Measurements from ENCODE around the gene BEND7.

The BEND7 gene

DNA sequence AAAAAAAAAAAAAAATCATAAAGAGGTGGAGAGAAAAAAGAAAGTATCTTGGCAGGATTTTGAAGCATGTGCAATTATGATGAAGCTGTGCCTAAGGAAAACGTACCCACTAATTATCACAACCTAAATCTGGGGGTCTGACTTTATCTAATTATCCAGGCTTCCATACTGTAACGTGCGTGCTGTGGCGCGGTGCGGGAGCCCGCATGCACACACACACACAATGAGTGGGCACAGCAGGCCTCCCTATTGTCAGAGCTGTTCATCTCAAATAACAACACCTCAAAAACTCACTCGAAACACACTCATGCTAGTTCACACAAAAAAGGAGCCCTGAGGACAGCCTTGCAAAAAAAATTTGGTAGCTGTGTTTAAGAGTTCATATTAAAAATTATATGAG is 31.9 kb downstream of the BEND7 start:
- TF ChIP-seq, protein P1, sequence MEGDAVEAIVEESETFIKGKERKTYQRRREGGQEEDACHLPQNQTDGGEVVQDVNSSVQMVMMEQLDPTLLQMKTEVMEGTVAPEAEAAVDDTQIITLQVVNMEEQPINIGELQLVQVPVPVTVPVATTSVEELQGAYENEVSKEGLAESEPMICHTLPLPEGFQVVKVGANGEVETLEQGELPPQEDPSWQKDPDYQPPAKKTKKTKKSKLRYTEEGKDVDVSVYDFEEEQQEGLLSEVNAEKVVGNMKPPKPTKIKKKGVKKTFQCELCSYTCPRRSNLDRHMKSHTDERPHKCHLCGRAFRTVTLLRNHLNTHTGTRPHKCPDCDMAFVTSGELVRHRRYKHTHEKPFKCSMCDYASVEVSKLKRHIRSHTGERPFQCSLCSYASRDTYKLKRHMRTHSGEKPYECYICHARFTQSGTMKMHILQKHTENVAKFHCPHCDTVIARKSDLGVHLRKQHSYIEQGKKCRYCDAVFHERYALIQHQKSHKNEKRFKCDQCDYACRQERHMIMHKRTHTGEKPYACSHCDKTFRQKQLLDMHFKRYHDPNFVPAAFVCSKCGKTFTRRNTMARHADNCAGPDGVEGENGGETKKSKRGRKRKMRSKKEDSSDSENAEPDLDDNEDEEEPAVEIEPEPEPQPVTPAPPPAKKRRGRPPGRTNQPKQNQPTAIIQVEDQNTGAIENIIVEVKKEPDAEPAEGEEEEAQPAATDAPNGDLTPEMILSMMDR (conservative IDR thresholded peaks at IDR 0.05; ENCODE audit: low read depth, low read length) = no peak
- Histone ChIP-seq H4K20me1 (ENCODE audit: insufficient read depth) (no peaks in the 10 kb centered on the region), H3K4me1 (ENCODE audit: low read depth, poor library complexity, severe bottlenecking) (no peaks in the 10 kb centered on the region), H3K4me2 (no peak overlapping the region), H3K4me3 (IDR thresholded peaks at IDR 0.05; ENCODE audit: insufficient read depth, low read depth, low read length) (no peak overlapping the region), H3K9ac (no peak overlapping the region), H3K27me3 (ENCODE audit: insufficient read depth, low read depth) (no peaks in the 10 kb centered on the region), H3K79me2 (ENCODE audit: insufficient read depth, low read depth) (no peaks in the 10 kb centered on the region), H2AFZ (ENCODE audit: low read depth) (no peak overlapping the region), H3K36me3 (ENCODE audit: insufficient read depth) (no peaks in the 10 kb centered on the region), H3K27ac (no peak overlapping the region)

DNA sequence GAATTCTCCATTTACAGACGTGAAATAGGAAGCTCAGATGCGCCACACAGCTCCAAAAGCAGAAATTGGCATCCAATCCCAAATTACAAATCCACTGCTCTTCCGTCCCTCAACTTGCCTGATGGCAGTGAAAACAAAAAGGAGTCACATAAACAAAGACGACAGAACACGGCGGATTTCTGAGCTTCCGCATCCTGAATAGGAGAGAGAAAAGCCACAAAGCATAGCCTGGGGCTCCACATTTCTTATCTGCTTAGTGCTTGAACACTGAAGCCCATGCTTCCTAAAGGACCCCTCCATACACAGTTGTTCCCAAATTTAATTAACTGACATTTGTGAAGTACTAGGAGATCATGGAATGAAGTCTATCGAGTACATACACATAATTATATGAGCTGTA is 32.6 kb downstream of the BEND7 start:
- no peaks in the 10 kb centered on the region for H3K79me2 ChIP-seq (ENCODE audit: insufficient read depth, low read depth)
- no peak overlapping the region for H3K27ac ChIP-seq
- H3K9ac ChIP-seq = no peak overlapping the region
- H3K4me2 ChIP-seq = no peak overlapping the region
- H4K20me1 ChIP-seq (ENCODE audit: insufficient read depth) = no peaks in the 10 kb centered on the region
- H3K27me3 ChIP-seq (ENCODE audit: insufficient read depth, low read depth) = no peaks in the 10 kb centered on the region
- H3K4me3 ChIP-seq (IDR thresholded peaks at IDR 0.05; ENCODE audit: insufficient read depth, low read depth, low read length) = no peak overlapping the region
- no peaks in the 10 kb centered on the region for H3K36me3 ChIP-seq (ENCODE audit: insufficient read depth)
- H2AFZ ChIP-seq (ENCODE audit: low read depth) = no peak overlapping the region
- TF ChIP-seq, protein P1 (conservative IDR thresholded peaks at IDR 0.05; ENCODE audit: low read depth, low read length) = no peak
- H3K4me1 ChIP-seq (ENCODE audit: low read depth, poor library complexity, severe bottlenecking) = no peaks in the 10 kb centered on the region

DNA sequence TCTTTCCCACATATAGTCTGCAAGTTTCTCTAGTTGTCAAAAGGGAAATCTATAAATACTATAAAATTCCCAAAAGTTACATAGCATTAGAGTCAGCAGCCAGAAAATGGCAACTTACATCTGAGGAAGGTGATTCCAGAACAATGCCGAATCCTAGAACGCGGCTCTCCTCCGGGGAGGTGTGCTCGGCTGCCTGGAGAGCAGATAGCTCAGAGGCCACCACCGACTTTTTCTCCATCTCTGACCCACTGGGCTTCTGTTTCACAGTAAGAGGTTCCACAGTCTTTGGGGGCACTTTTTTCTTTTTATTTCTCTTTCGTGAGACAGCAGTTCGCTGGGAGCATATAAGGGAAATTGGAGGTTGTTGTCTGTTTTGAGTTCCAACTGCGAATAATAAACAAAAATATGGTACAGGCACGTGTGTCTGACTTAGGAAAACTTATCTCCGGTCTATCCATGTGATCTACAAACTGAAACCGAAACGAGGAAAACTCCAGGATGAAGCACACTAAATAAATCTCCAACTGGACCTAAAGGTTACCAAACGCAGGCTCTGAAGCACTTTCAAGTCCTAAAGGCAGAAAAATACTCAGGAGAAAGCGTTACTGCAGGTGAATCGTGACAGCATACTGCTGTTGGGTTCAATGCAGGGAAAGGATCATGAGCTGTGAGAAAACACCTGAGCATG is 36.2 kb downstream of the BEND7 start:
- H3K27ac ChIP-seq = no peak overlapping the region
- no peak overlapping the region for H3K9ac ChIP-seq
- no peaks in the 10 kb centered on the region for H3K36me3 ChIP-seq (ENCODE audit: insufficient read depth)
- no peak overlapping the region for H2AFZ ChIP-seq (ENCODE audit: low read depth)
- H3K4me1 ChIP-seq (ENCODE audit: low read depth, poor library complexity, severe bottlenecking) = no peaks in the 10 kb centered on the region
- H3K4me2 ChIP-seq = no peak overlapping the region
- no peaks in the 10 kb centered on the region for H4K20me1 ChIP-seq (ENCODE audit: insufficient read depth)
- H3K79me2 ChIP-seq (ENCODE audit: insufficient read depth, low read depth) = no peaks in the 10 kb centered on the region
- H3K27me3 ChIP-seq (ENCODE audit: insufficient read depth, low read depth) = no peaks in the 10 kb centered on the region
- no peak overlapping the region for H3K4me3 ChIP-seq (IDR thresholded peaks at IDR 0.05; ENCODE audit: insufficient read depth, low read depth, low read length)
- TF ChIP-seq, protein P1 (conservative IDR thresholded peaks at IDR 0.05; ENCODE audit: low read depth, low read length) = no peak

DNA sequence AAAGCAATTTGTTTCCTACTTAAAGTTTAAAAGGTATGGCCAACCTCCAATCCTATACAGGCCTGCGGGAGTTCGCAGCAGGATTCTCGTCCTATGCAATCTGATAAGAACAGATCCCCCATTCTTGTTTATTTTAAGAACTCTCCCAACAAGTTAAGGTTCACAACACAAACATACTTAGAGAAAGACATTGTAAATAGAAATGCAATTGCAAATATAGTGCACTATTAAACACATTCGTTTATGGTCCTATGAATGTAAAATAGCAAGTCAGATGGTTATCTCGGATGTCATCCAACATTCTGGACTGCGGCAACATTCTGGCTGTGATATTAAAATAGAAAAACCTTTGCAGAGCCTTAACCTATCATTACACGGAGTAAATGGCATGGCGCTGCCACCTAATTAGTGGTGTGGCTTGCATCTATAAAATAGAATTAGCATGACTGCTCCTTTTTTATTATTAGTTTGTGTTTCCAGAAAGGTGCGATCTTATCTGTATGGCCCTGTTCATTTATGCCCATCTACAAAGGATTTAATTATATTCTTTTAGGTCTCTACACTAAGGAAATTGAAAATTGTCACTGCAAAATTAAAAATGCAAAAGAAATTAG is 37.0 kb downstream of the BEND7 start:
- TF ChIP-seq, protein P1 (conservative IDR thresholded peaks at IDR 0.05; ENCODE audit: low read depth, low read length) = no peak
- H3K27me3 ChIP-seq (ENCODE audit: insufficient read depth, low read depth) = no peaks in the 10 kb centered on the region
- H3K4me2 ChIP-seq = no peak overlapping the region
- H3K36me3 ChIP-seq (ENCODE audit: insufficient read depth) = no peaks in the 10 kb centered on the region
- no peaks in the 10 kb centered on the region for H4K20me1 ChIP-seq (ENCODE audit: insufficient read depth)
- no peak overlapping the region for H2AFZ ChIP-seq (ENCODE audit: low read depth)
- no peak overlapping the region for H3K27ac ChIP-seq
- no peak overlapping the region for H3K4me3 ChIP-seq (IDR thresholded peaks at IDR 0.05; ENCODE audit: insufficient read depth, low read depth, low read length)
- H3K79me2 ChIP-seq (ENCODE audit: insufficient read depth, low read depth) = no peaks in the 10 kb centered on the region
- H3K4me1 ChIP-seq (ENCODE audit: low read depth, poor library complexity, severe bottlenecking) = no peaks in the 10 kb centered on the region
- no peak overlapping the region for H3K9ac ChIP-seq
